Mesenchymal stem cell (in vitro differentiated cells and primary cell): ENCODE measurements around the gene SRSF1.
"Not testable (repeated sequence)": the region's sequence is repeated elsewhere in the genome, so short reads cannot be mapped to it uniquely, and the experiment has no call there.

Experiments
- DNase-seq: peaks from one replicate; pipeline ENCODE4 v3.0.0-alpha.2; 2013
- H2AFZ ChIP-seq: one replicate; pipeline ENCODE4 v1.6.1; 2013; ENCODE audit warnings: low read depth, mild to moderate bottlenecking, control low read depth, inconsistent platforms, low read length, moderate library complexity
- H2AK5ac ChIP-seq: 2 replicates; pipeline ENCODE4 v1.6.1; 2013; ENCODE audit warnings: low read length, moderate library complexity, mild to moderate bottlenecking, inconsistent platforms; ENCODE audit not compliant: severe bottlenecking
- H2BK120ac ChIP-seq: one replicate; pipeline ENCODE4 v1.6.1; 2013; ENCODE audit warnings: low read depth, mild to moderate bottlenecking, inconsistent platforms, low read length, moderate library complexity
- H2BK12ac ChIP-seq, 2 experiments: one replicate each; pipeline ENCODE4 v1.6.1; 2013; ENCODE audit warnings: inconsistent platforms in 2 of 2, low read length in 2 of 2, mild to moderate bottlenecking in 2 of 2, moderate library complexity in 2 of 2, control low read depth in 1 of 2
- H2BK15ac ChIP-seq: one replicate; pipeline ENCODE4 v1.6.1; 2013; ENCODE audit warnings: mild to moderate bottlenecking, low read depth, inconsistent platforms; ENCODE audit not compliant: poor library complexity, severe bottlenecking
- H2BK5ac ChIP-seq: 2 replicates; pipeline ENCODE4 v1.6.1; 2013; ENCODE audit warnings: low read depth, mild to moderate bottlenecking, low read length, control low read depth, inconsistent platforms; ENCODE audit not compliant: poor library complexity, severe bottlenecking
- H3K14ac ChIP-seq, 2 experiments: one replicate each; pipeline ENCODE4 v1.6.1; 2013; ENCODE audit warnings: inconsistent platforms in 2 of 2, low read length in 2 of 2, control low read depth in 1 of 2, mild to moderate bottlenecking in 1 of 2, moderate library complexity in 1 of 2
- H3K18ac ChIP-seq, 2 experiments: one replicate each; pipeline ENCODE4 v1.6.1; 2013; ENCODE audit warnings: inconsistent platforms in 2 of 2, low read length in 2 of 2, control low read depth in 1 of 2, low read depth in 1 of 2, mild to moderate bottlenecking in 1 of 2
- H3K23ac ChIP-seq, 2 experiments: one replicate each; pipeline ENCODE4 v1.6.1; 2013; ENCODE audit warnings: inconsistent platforms in 2 of 2, low read length in 2 of 2, mild to moderate bottlenecking in 2 of 2, moderate library complexity in 2 of 2, control low read depth in 1 of 2
- H3K27ac ChIP-seq: 2 replicates; pipeline ENCODE4 v1.5.1; 2013; ENCODE audit warnings: mild to moderate bottlenecking, moderate library complexity, low read length, control low read depth, inconsistent platforms; ENCODE audit not compliant: poor library complexity, severe bottlenecking
- H3K27me3 ChIP-seq, 2 experiments: 2 replicates each; pipeline versions ENCODE4 v1.6.1 to v1.7.0; 2013; ENCODE audit warnings: low read length in 2 of 2, mild to moderate bottlenecking in 2 of 2, moderate library complexity in 2 of 2, control low read depth in 1 of 2, inconsistent platforms in 1 of 2; ENCODE audit not compliant: control insufficient read depth in 1 of 2, insufficient read depth in 1 of 2
- H3K36me3 ChIP-seq, 2 experiments: 2 replicates each; pipeline versions ENCODE4 v1.6.1 to v1.7.0; 2013; ENCODE audit warnings: low read length in 2 of 2, control low read depth in 1 of 2, inconsistent platforms in 1 of 2, low read depth in 1 of 2, mild to moderate bottlenecking in 1 of 2; ENCODE audit not compliant: insufficient read depth in 2 of 2, control insufficient read depth in 1 of 2
- H3K4ac ChIP-seq, 2 experiments: one replicate each; pipeline ENCODE4 v1.6.1; 2013; ENCODE audit warnings: inconsistent platforms in 2 of 2, low read length in 2 of 2, mild to moderate bottlenecking in 2 of 2, moderate library complexity in 2 of 2, control low read depth in 1 of 2, low read depth in 1 of 2
- H3K4me1 ChIP-seq: 2 replicates; pipeline ENCODE4 v1.6.1; 2013; ENCODE audit warnings: low read depth, low read length, control low read depth; ENCODE audit not compliant: control insufficient read depth, insufficient read depth
- H3K4me2 ChIP-seq: 2 replicates; pipeline ENCODE4 v1.6.1; 2013; ENCODE audit warnings: low read length, mild to moderate bottlenecking, inconsistent platforms; ENCODE audit not compliant: poor library complexity, severe bottlenecking
- H3K4me3 ChIP-seq, 2 experiments: 2 replicates each; pipeline versions ENCODE4 v1.5.1 to v1.7.0; 2013; ENCODE audit warnings: low read length in 2 of 2, mild to moderate bottlenecking in 2 of 2, control low read depth in 1 of 2, low read depth in 1 of 2; ENCODE audit not compliant: insufficient read depth in 1 of 2
- H3K79me1 ChIP-seq: replicated peaks from 2 replicates; pipeline ENCODE4 v1.6.1; 2013; ENCODE audit warnings: mild to moderate bottlenecking, control low read depth, low read length, inconsistent platforms; ENCODE audit not compliant: poor library complexity, severe bottlenecking
- H3K9ac ChIP-seq: 2 replicates; pipeline ENCODE4 v1.7.0; 2013; ENCODE audit warnings: mild to moderate bottlenecking, low read length, moderate library complexity
- H3K9me3 ChIP-seq: 2 replicates; pipeline ENCODE4 v1.7.0; 2013; ENCODE audit warnings: mild to moderate bottlenecking, low read length; ENCODE audit not compliant: control insufficient read depth
- H4K8ac ChIP-seq: one replicate; pipeline ENCODE4 v1.6.1; 2013; ENCODE audit warnings: inconsistent platforms, mild to moderate bottlenecking, low read length, moderate library complexity
- H4K91ac ChIP-seq: one replicate; pipeline ENCODE4 v1.6.1; 2013; ENCODE audit warnings: mild to moderate bottlenecking, low read length, inconsistent platforms
- WGBS: methylation state at CpG from one replicate; pipeline ENCODE4 v1.1.7; 2013; ENCODE audit warnings: mixed read lengths; 5-methylcytosine and 5-hydroxymethylcytosine counted together

Gene SRSF1

GRCh38 chr17:57958391-57958790, 48.7 kb downstream of the SRSF1 start:
- not testable (repeated sequence) for H2BK120ac ChIP-seq, H3K4me3 ChIP-seq, H4K8ac ChIP-seq, H3K27ac ChIP-seq, H3K23ac ChIP-seq, H3K27me3 ChIP-seq, DNase-seq, H2AFZ ChIP-seq, H2BK5ac ChIP-seq, H2BK12ac ChIP-seq, H3K18ac ChIP-seq, H3K9ac ChIP-seq, H3K4me2 ChIP-seq, H3K79me1 ChIP-seq, H4K91ac ChIP-seq, H3K9me3 ChIP-seq, H2AK5ac ChIP-seq, H3K36me3 ChIP-seq, H2BK15ac ChIP-seq, H3K14ac ChIP-seq, H3K4ac ChIP-seq
- H3K4me1 ChIP-seq = peaks cover 17% of the 10 kb centered on the region
- WGBS = 98% methylated on average over 13 of the region's 15 CpGs

GRCh38 chr17:57957886-57958285, 49.2 kb downstream of the SRSF1 start:
- no peaks in the 10 kb centered on the region for H3K9me3 ChIP-seq
- no peak for DNase-seq
- H2BK12ac ChIP-seq = peak overlapping the region in 1 of 2 experiments; percentile 73
- H3K14ac ChIP-seq = no peak overlapping the region
- peaks cover 5% of the 10 kb centered on the region for H3K79me1 ChIP-seq
- peaks cover 21% of the 10 kb centered on the region for H3K4me1 ChIP-seq
- 98% methylated on average over 3 of the region's 3 CpGs for WGBS
- no peak overlapping the region for H4K8ac ChIP-seq
- H2AK5ac ChIP-seq = peak overlapping the region; percentile 78
- no peak overlapping the region for H3K18ac ChIP-seq
- H3K27ac ChIP-seq = no peak overlapping the region
- no peak overlapping the region for H2BK5ac ChIP-seq
- no peaks in the 10 kb centered on the region for H3K27me3 ChIP-seq
- no peak overlapping the region for H2BK15ac ChIP-seq
- no peak overlapping the region for H3K4me2 ChIP-seq
- no peaks in the 10 kb centered on the region for H3K36me3 ChIP-seq
- H2AFZ ChIP-seq = no peak overlapping the region
- no peak overlapping the region for H3K4me3 ChIP-seq
- no peak overlapping the region for H3K9ac ChIP-seq
- H2BK120ac ChIP-seq = no peak overlapping the region
- no peak overlapping the region for H3K23ac ChIP-seq
- H3K4ac ChIP-seq = no peak overlapping the region
- H4K91ac ChIP-seq = peak overlapping the region; percentile 29

DNA sequence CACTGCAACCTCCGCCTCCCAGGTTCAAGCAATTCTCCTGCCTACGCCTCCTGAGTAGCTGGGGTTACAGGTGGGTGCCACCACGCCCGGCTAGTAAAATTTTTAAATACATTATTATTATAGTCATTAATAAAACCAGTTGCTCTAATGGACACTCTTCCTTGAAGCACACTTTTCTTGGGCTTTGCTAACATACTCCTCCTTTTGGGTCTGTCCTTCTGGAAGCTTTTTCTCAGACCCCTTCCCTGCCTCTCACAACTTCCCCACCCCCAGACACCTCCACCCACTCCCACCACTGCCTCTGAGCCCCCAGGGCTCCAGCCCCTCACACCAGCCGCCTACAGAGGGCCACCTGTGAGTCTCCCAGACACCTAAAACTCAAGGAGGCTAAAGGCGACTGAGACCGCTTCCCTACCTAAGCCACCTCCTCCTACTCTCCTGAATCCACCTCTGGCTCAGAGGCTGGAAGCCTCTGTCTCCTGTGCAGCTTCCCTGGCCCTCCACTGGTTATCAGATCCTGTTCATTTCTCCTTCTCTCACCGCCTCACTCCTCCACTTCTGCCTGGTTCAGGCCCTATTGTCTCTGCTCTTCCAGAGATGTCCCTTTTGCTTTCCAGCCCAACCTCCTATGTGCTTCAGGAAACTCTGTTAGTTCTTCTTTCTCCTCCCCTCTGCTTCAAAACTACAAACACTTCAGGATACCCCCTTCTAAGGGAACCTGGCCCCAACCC, 49.8 kb downstream of the SRSF1 start:
- H2BK120ac ChIP-seq = no peak overlapping the region
- no peak overlapping the region for H3K4me3 ChIP-seq
- no peaks in the 10 kb centered on the region for H3K9me3 ChIP-seq
- H2BK15ac ChIP-seq = no peak overlapping the region
- no peak overlapping the region for H3K9ac ChIP-seq
- H2BK12ac ChIP-seq = peak overlapping the region in 1 of 2 experiments; percentile 73
- no peak for DNase-seq
- no peak overlapping the region for H2BK5ac ChIP-seq
- peak overlapping the region; percentile 29 for H4K91ac ChIP-seq
- no peak overlapping the region for H3K4ac ChIP-seq
- peaks cover 5% of the 10 kb centered on the region for H3K79me1 ChIP-seq
- H2AK5ac ChIP-seq = peak overlapping the region; percentile 39
- H2AFZ ChIP-seq = no peak overlapping the region
- H3K27me3 ChIP-seq = no peaks in the 10 kb centered on the region
- no peaks in the 10 kb centered on the region for H3K36me3 ChIP-seq
- H3K18ac ChIP-seq = no peak overlapping the region
- no peak overlapping the region for H3K14ac ChIP-seq
- H4K8ac ChIP-seq = no peak overlapping the region
- H3K23ac ChIP-seq = no peak overlapping the region
- 75% methylated on average over 4 of the region's 8 CpGs for WGBS
- H3K27ac ChIP-seq = no peak overlapping the region
- no peak overlapping the region for H3K4me2 ChIP-seq
- peaks cover 27% of the 10 kb centered on the region for H3K4me1 ChIP-seq

DNA sequence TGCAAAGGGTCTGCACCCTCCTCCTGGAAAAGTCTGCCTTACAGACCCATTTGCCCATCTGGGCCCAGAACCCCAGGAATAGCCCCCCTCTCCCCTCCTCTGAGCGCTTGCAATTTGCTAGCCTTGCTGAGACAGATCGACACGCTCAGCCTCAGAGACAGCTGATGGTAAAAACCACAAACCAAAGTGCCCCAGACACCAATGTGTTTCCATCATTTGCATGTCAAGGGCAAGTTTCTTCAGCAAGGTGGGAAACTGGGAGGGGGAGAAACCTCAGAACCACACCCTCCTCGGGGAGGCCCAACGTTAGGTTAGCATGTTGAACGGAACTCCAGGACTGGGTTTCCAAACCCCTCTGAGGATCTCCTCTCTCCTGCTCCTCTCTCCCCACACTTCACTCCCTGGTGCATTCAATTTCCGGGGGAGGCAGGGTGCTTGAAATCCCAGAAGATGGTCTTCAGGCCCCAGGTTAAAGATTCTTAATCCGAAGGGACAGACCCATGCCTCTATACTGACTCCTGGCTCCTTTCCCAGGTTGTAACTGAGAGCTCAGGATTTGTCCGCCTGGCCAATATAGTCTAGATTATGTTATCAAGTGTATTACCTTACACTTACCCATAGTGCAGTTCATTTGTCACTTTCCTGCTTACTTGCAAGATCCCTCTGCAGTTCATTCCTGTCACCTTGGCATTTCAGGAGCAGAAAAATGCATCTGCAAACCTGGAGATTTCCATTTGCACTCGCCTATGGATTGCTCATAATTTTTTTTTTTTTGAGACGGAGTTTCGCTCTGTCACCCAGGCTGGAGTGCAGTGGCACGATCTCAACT, 50.5 kb downstream of the SRSF1 start:
- no peak overlapping the region for H3K14ac ChIP-seq
- H2BK15ac ChIP-seq = no peak overlapping the region
- no peak overlapping the region for H3K23ac ChIP-seq
- peaks cover 31% of the 10 kb centered on the region for H3K4me1 ChIP-seq
- H2AK5ac ChIP-seq = peak overlapping the region; percentile 20
- no peak for DNase-seq
- H4K8ac ChIP-seq = no peak overlapping the region
- peak overlapping the region in 1 of 2 experiments; percentile 88 for H3K4me3 ChIP-seq
- no peak overlapping the region for H2AFZ ChIP-seq
- no peak overlapping the region for H2BK12ac ChIP-seq
- no peaks in the 10 kb centered on the region for H3K36me3 ChIP-seq
- 43% methylated on average over 12 of the region's 13 CpGs for WGBS
- peak overlapping the region; percentile 80 for H3K4me2 ChIP-seq
- H3K9me3 ChIP-seq = no peaks in the 10 kb centered on the region
- H2BK120ac ChIP-seq = no peak overlapping the region
- no peak overlapping the region for H3K27ac ChIP-seq
- H3K79me1 ChIP-seq = peaks cover 5% of the 10 kb centered on the region
- H3K27me3 ChIP-seq = no peaks in the 10 kb centered on the region
- H3K18ac ChIP-seq = no peak overlapping the region
- peak overlapping the region; percentile 88 for H3K9ac ChIP-seq
- no peak overlapping the region for H2BK5ac ChIP-seq
- H3K4ac ChIP-seq = no peak overlapping the region
- no peak overlapping the region for H4K91ac ChIP-seq
